H9 (cell line): ENCODE data around the gene UBE2D3. TPM values are rescaled to one million over a fixed set of nuclear protein-coding genes. Genes with fewer than 3 reads are reported as not detected.

Experiments used
- DNase-seq: peaks from one replicate; pipeline ENCODE4 v3.0.0-alpha.2; 2017
- H2AFZ ChIP-seq: one replicate; pipeline ENCODE4 v1.6.1; 2013; ENCODE audit warnings: mild to moderate bottlenecking, low read length, control low read depth, moderate library complexity
- H2AK5ac ChIP-seq: 2 replicates; pipeline ENCODE4 v1.6.1; 2013; ENCODE audit warnings: low read length, control low read depth, mixed read lengths; ENCODE audit not compliant: insufficient read length
- H2BK120ac ChIP-seq: one replicate; pipeline ENCODE4 v1.6.1; 2013; ENCODE audit warnings: low read depth, mild to moderate bottlenecking, low read length, control low read depth, inconsistent platforms; ENCODE audit not compliant: poor library complexity, severe bottlenecking
- H2BK12ac ChIP-seq: 2 replicates; pipeline ENCODE4 v1.6.1; 2013; ENCODE audit warnings: low read length, control low read depth, mixed read lengths, low read depth; ENCODE audit not compliant: insufficient read length
- H2BK15ac ChIP-seq: 2 replicates; pipeline ENCODE4 v1.6.1; 2013; ENCODE audit warnings: low read depth, low read length, control low read depth
- H2BK20ac ChIP-seq: one replicate; pipeline ENCODE4 v1.6.1; 2013; ENCODE audit warnings: low read depth, mild to moderate bottlenecking, low read length, control low read depth, inconsistent platforms; ENCODE audit not compliant: poor library complexity, severe bottlenecking
- H2BK5ac ChIP-seq: 2 replicates; pipeline ENCODE4 v1.6.1; 2013; ENCODE audit warnings: low read length, control low read depth, mixed read lengths; ENCODE audit not compliant: insufficient read length
- H3K14ac ChIP-seq: 2 replicates; pipeline ENCODE4 v1.6.1; 2013; ENCODE audit warnings: low read length, control low read depth; ENCODE audit not compliant: insufficient read depth
- H3K18ac ChIP-seq: 2 replicates; pipeline ENCODE4 v1.6.1; 2013; ENCODE audit warnings: low read depth, mild to moderate bottlenecking, mixed read lengths, low read length, control low read depth; ENCODE audit not compliant: insufficient read length
- H3K23ac ChIP-seq: 2 replicates; pipeline ENCODE4 v1.6.1; 2013; ENCODE audit warnings: low read length, control low read depth, mixed read lengths, low read depth; ENCODE audit not compliant: insufficient read length
- H3K23me2 ChIP-seq: 2 replicates; pipeline ENCODE4 v1.6.1; 2013; ENCODE audit warnings: low read depth, mild to moderate bottlenecking, mixed read lengths, low read length, control low read depth; ENCODE audit not compliant: insufficient read length, poor library complexity, severe bottlenecking
- H3K27ac ChIP-seq: 2 replicates; pipeline ENCODE4 v1.5.1; 2013; ENCODE audit warnings: low read length, control low read depth, mixed read lengths, low read depth; ENCODE audit not compliant: insufficient read length
- H3K27me3 ChIP-seq: 2 replicates; pipeline ENCODE4 v1.6.1; 2013; ENCODE audit warnings: low read length, control low read depth, inconsistent platforms; ENCODE audit not compliant: insufficient read depth
- H3K4ac ChIP-seq: 2 replicates; pipeline ENCODE4 v1.6.1; 2013; ENCODE audit warnings: low read depth, mild to moderate bottlenecking, control low read depth, inconsistent platforms, low read length, moderate library complexity
- H3K4me1 ChIP-seq: 2 replicates; pipeline ENCODE4 v1.6.1; 2013; ENCODE audit warnings: low read length, control low read depth, inconsistent platforms; ENCODE audit not compliant: insufficient read depth
- H3K4me2 ChIP-seq: 2 replicates; pipeline ENCODE4 v1.6.1; 2013; ENCODE audit warnings: low read length, control low read depth, mixed read lengths; ENCODE audit not compliant: insufficient read length, insufficient read depth
- H3K56ac ChIP-seq: 2 replicates; pipeline ENCODE4 v1.6.1; 2013; ENCODE audit warnings: low read depth, mild to moderate bottlenecking, mixed read lengths, low read length, control low read depth; ENCODE audit not compliant: insufficient read length
- H3K79me1 ChIP-seq: 2 replicates; pipeline ENCODE4 v1.6.1; 2013; ENCODE audit warnings: low read depth, mild to moderate bottlenecking, moderate library complexity, low read length, control low read depth, inconsistent platforms; ENCODE audit not compliant: insufficient read depth, poor library complexity, severe bottlenecking
- H3K79me2 ChIP-seq: 2 replicates; pipeline ENCODE4 v1.6.1; 2013; ENCODE audit warnings: low read length, control low read depth, inconsistent platforms; ENCODE audit not compliant: insufficient read depth
- H3K9ac ChIP-seq: 2 replicates; pipeline ENCODE4 v1.6.1; 2013; ENCODE audit warnings: low read length, control low read depth, mixed read lengths; ENCODE audit not compliant: insufficient read length; ENCODE audit errors: extremely low read depth
- H3K9me3 ChIP-seq: one replicate; pipeline ENCODE4 v1.6.1; 2013; ENCODE audit warnings: low read depth, low read length, inconsistent platforms; ENCODE audit not compliant: control insufficient read depth
- H3T11ph ChIP-seq: one replicate; pipeline ENCODE4 v1.6.1; 2013; ENCODE audit warnings: mild to moderate bottlenecking, low read length, control low read depth, inconsistent platforms
- H4K20me1 ChIP-seq: one replicate; pipeline ENCODE4 v1.6.1; 2013; ENCODE audit not compliant: control insufficient read depth, insufficient read length, insufficient read depth
- H4K5ac ChIP-seq: 2 replicates; pipeline ENCODE4 v1.6.1; 2013; ENCODE audit warnings: low read depth, mild to moderate bottlenecking, mixed read lengths, low read length, control low read depth; ENCODE audit not compliant: insufficient read length
- H4K8ac ChIP-seq: replicated peaks from 2 replicates; pipeline ENCODE4 v1.6.1; 2013; ENCODE audit warnings: low read length, control low read depth, mixed read lengths, low read depth; ENCODE audit not compliant: insufficient read length
- H4K91ac ChIP-seq: 2 replicates; pipeline ENCODE4 v1.6.1; 2013; ENCODE audit warnings: low read depth, mild to moderate bottlenecking, moderate library complexity, mixed read lengths, low read length, control low read depth; ENCODE audit not compliant: insufficient read length
- H3K27ac Mint-ChIP-seq, 3 experiments: 2 replicates in 2 of 3; 3 replicates in 1 of 3; pipeline ENCODE4 v1.8.0; 2020 to 2021; ENCODE audit warnings: mixed read lengths in 3 of 3, mild to moderate bottlenecking in 1 of 3, moderate library complexity in 1 of 3
- H3K27me3 Mint-ChIP-seq: 2 replicates; pipeline ENCODE4 v1.8.0; 2021; ENCODE audit warnings: low read depth, mild to moderate bottlenecking, moderate library complexity, mixed read lengths
- H3K36me3 Mint-ChIP-seq, 3 experiments: 2 replicates in 2 of 3; 3 replicates in 1 of 3; pipeline ENCODE4 v1.8.0; 2020 to 2021; ENCODE audit warnings: low read depth in 3 of 3, mixed read lengths in 3 of 3; ENCODE audit not compliant: insufficient read depth in 1 of 3
- H3K4me1 Mint-ChIP-seq, 2 experiments: 2 replicates each; pipeline ENCODE4 v1.8.0; 2020; ENCODE audit warnings: mixed read lengths in 2 of 2
- H3K4me3 Mint-ChIP-seq, 2 experiments: 2 replicates in 1 of 2; 3 replicates in 1 of 2; pipeline ENCODE4 v1.8.0; 2020 to 2021; ENCODE audit warnings: mild to moderate bottlenecking in 2 of 2, mixed read lengths in 2 of 2, moderate library complexity in 1 of 2
- H3K9me3 Mint-ChIP-seq, 2 experiments: 2 replicates in 1 of 2; 3 replicates in 1 of 2; pipeline ENCODE4 v1.8.0; 2020; ENCODE audit warnings: mild to moderate bottlenecking in 2 of 2, mixed read lengths in 2 of 2, moderate library complexity in 1 of 2
- CTCF ChIP-seq: fragments of 200-600 bp; sonication (generic); conservative IDR thresholded peaks from 3 replicates; pipeline ENCODE4 v1.8.0; 2021; ENCODE audit warnings: antibody characterized with exemption, mild to moderate bottlenecking
- WGBS: extraction: QIAGEN DNeasy Blood & Tissue Kit; methylation state at CpG from one replicate; pipeline ENCODE4 v1.1.7; 2013; ENCODE audit warnings: missing lambda C conversion rate, low lambda C conversion rate, mixed read lengths; ENCODE audit not compliant: insufficient read length; ENCODE audit errors: extremely low coverage; 5-methylcytosine and 5-hydroxymethylcytosine counted together
- total RNA-seq: library from RNA; stranded (reverse); gene quantifications from 2 replicates; pipeline ENCODE4 v1.2.1, GENCODE V29; 2021

The UBE2D3 gene
- total RNA-seq, 1 experiment from 2014 or later = 378 TPM

- no peak overlapping the region for H2BK5ac ChIP-seq
- H3K27me3 ChIP-seq = no peaks in the 10 kb centered on the region
- H3K56ac ChIP-seq = no peak overlapping the region
- H3K9ac ChIP-seq = no peak overlapping the region
- no peak overlapping the region for H2BK20ac ChIP-seq
- no peak overlapping the region for H2BK120ac ChIP-seq
- no peak overlapping the region for H2AK5ac ChIP-seq
- no peak for DNase-seq
- H4K8ac ChIP-seq = no peak overlapping the region
- no peak overlapping the region for H3K4ac ChIP-seq
- no peak overlapping the region for H2AFZ ChIP-seq
- no CpG with 5 or more reads among the region's 2 CpGs for WGBS
- H3K4me2 ChIP-seq = no peak overlapping the region
- no peaks in the 10 kb centered on the region for H3K79me2 ChIP-seq
- Mint-ChIP-seq H3K27ac (no peak overlapping the region), H3K27me3 (no peaks in the 10 kb centered on the region), H3K4me1 (peaks cover 15 to 30% of the 10 kb centered on the region in 2 experiments), H3K36me3 (peaks cover 27 to 77% (median 74%) of the 10 kb centered on the region in 3 experiments; a peak in 6 of 7 replicates), H3K9me3 (no peaks in the 10 kb centered on the region), H3K4me3 (no peak overlapping the region)
- no peak overlapping the region for H3K14ac ChIP-seq
- no peak overlapping the region for H3K18ac ChIP-seq
- TF ChIP-seq CTCF = no peak
- H3K23me2 ChIP-seq = no peaks in the 10 kb centered on the region
- no peak overlapping the region for H4K91ac ChIP-seq
- H3K4me1 ChIP-seq = no peaks in the 10 kb centered on the region; the same call in 1 of the 2 replicates
- no peaks in the 10 kb centered on the region for H3K79me1 ChIP-seq
- no peak overlapping the region for H3K27ac ChIP-seq
- no peak overlapping the region for H3K23ac ChIP-seq
- H2BK15ac ChIP-seq = no peak overlapping the region
- H3K9me3 ChIP-seq = no peaks in the 10 kb centered on the region
- H4K20me1 ChIP-seq = no peaks in the 10 kb centered on the region
- H3T11ph ChIP-seq = no peak overlapping the region
- H2BK12ac ChIP-seq = no peak overlapping the region
- H4K5ac ChIP-seq = no peak overlapping the region
Measured at GRCh38 chr4:102799816-102800215, 27.5 kb downstream of the UBE2D3 start.
